ENCODE measurements around the gene PPP4C. TPM values are rescaled to one million over a fixed set of nuclear protein-coding genes. Genes with fewer than 3 reads are reported as not detected.

Gene PPP4C
- total RNA-seq, 1 experiment from 2014 or later = 225 TPM

GRCh38 chr16:30053376-30054015 lies 22.3 kb upstream of the PPP4C start:
- no peak for DNase-seq (ENCODE audit: low spot score)
- in situ Hi-C loops (cut with HindIII; ENCODE audit: low sequenced_read_pairs) = no loop called here

GRCh38 chr16:30054451-30054850 lies 21.3 kb upstream of the PPP4C start:
- in situ Hi-C loops (cut with HindIII; ENCODE audit: low sequenced_read_pairs) = no loop called here
- DNase-seq (ENCODE audit: low spot score) = no peak

GRCh38 chr16:30054959-30055553 lies 20.7 kb upstream of the PPP4C start:
- no peak for DNase-seq (ENCODE audit: low spot score)
- in situ Hi-C loops (cut with HindIII; ENCODE audit: low sequenced_read_pairs) = no loop called here

GRCh38 chr16:30060346-30060745 lies 15.4 kb upstream of the PPP4C start:
- in situ Hi-C loops (cut with HindIII; ENCODE audit: low sequenced_read_pairs) = no loop called here
- no peak for DNase-seq (ENCODE audit: low spot score)

GRCh38 chr16:30060836-30061554 lies 14.8 kb upstream of the PPP4C start:
- in situ Hi-C loops (cut with HindIII; ENCODE audit: low sequenced_read_pairs) = no loop called here
- no peak for DNase-seq (ENCODE audit: low spot score)

GRCh38 chr16:30063278-30063892 lies 12.4 kb upstream of the PPP4C start:
- no peak for DNase-seq (ENCODE audit: low spot score)
- in situ Hi-C loops (cut with HindIII; ENCODE audit: low sequenced_read_pairs) = no loop called here

GRCh38 chr16:30063893-30064728 lies 11.7 kb upstream of the PPP4C start:
- DNase-seq (ENCODE audit: low spot score) = peak; percentile 87
- in situ Hi-C loops (cut with HindIII; ENCODE audit: low sequenced_read_pairs) = no loop called here

GRCh38 chr16:30064729-30065101 lies 11.1 kb upstream of the PPP4C start:
- DNase-seq (ENCODE audit: low spot score) = no peak
- in situ Hi-C loops (cut with HindIII; ENCODE audit: low sequenced_read_pairs) = no loop called here

- peak; percentile 98 for DNase-seq (ENCODE audit: low spot score)
- in situ Hi-C loops (cut with HindIII; ENCODE audit: low sequenced_read_pairs) = no loop called here
Measured at GRCh38 chr16:30065102-30065942, 10.5 kb upstream of the PPP4C start, which contains the start of gene ALDOA. Gene ALDOA (plus strand): TSS chr16:30065760. CDS start chr16:30066898, 1,138 bp downstream.

GRCh38 chr16:30065943-30066760 lies 9.6 kb upstream of the PPP4C start:
- DNase-seq (ENCODE audit: low spot score) = no peak
- in situ Hi-C loops (cut with HindIII; ENCODE audit: low sequenced_read_pairs) = no loop called here

- in situ Hi-C loops (cut with HindIII; ENCODE audit: low sequenced_read_pairs) = no loop called here
Measured at GRCh38 chr16:30066761-30067583, 8.8 kb upstream of the PPP4C start.

GRCh38 chr16:30067584-30067916 lies 8.2 kb upstream of the PPP4C start:
- in situ Hi-C loops (cut with HindIII; ENCODE audit: low sequenced_read_pairs) = no loop called here
- DNase-seq (ENCODE audit: low spot score) = no peak

More at GRCh38 chr16:30066761-30067583, 8.8 kb upstream of the PPP4C start:
- no peak for DNase-seq (ENCODE audit: low spot score)

GRCh38 chr16:30068333-30068732 lies 7.5 kb upstream of the PPP4C start:
- in situ Hi-C loops (cut with HindIII; ENCODE audit: low sequenced_read_pairs) = no loop called here
- no peak for DNase-seq (ENCODE audit: low spot score)

- in situ Hi-C loops (cut with HindIII; ENCODE audit: low sequenced_read_pairs) = no loop called here
- no peak for DNase-seq (ENCODE audit: low spot score)
Measured at GRCh38 chr16:30068750-30069610, 6.8 kb upstream of the PPP4C start.

GRCh38 chr16:30069611-30070462 lies 6.0 kb upstream of the PPP4C start:
- no peak for DNase-seq (ENCODE audit: low spot score)
- in situ Hi-C loops (cut with HindIII; ENCODE audit: low sequenced_read_pairs) = no loop called here
